Measurements from ENCODE around the gene TRIM46. TPM values are rescaled to one million over a fixed set of nuclear protein-coding genes. Genes with fewer than 3 reads are reported as not detected.

Gene TRIM46
- total RNA-seq, 1 donor, result 6.5 TPM

GRCh38 chr1:155179112-155180031, 5.7 kb downstream of the TRIM46 start:
- no peak for TF ChIP-seq CTCF (IDR thresholded peaks at IDR 0.05; ENCODE audit: insufficient read depth, low read depth, low read length)
- H3K4me3 ChIP-seq (ENCODE audit: low read depth, low read length), result no peak overlapping the region
- no peak for DNase-seq (ENCODE audit: low read depth)

GRCh38 chr1:155181371-155182051, 7.9 kb downstream of the TRIM46 start:
- H3K4me3 ChIP-seq (ENCODE audit: low read depth, low read length), result no peak overlapping the region
- TF ChIP-seq CTCF (IDR thresholded peaks at IDR 0.05; ENCODE audit: insufficient read depth, low read depth, low read length), result no peak
- DNase-seq (ENCODE audit: low read depth), result no peak

- no peak for TF ChIP-seq CTCF (IDR thresholded peaks at IDR 0.05; ENCODE audit: insufficient read depth, low read depth, low read length)
- no peak for DNase-seq (ENCODE audit: low read depth)
- no peak overlapping the region for H3K4me3 ChIP-seq (ENCODE audit: low read depth, low read length)
Observed at GRCh38 chr1:155182052-155182550, 8.5 kb downstream of the TRIM46 start.

- DNase-seq (ENCODE audit: low read depth), result no peak
- no peak overlapping the region for H3K4me3 ChIP-seq (ENCODE audit: low read depth, low read length)
- no peak for TF ChIP-seq CTCF (IDR thresholded peaks at IDR 0.05; ENCODE audit: insufficient read depth, low read depth, low read length)
Observed at GRCh38 chr1:155183775-155184221, 10.1 kb downstream of the TRIM46 start.

GRCh38 chr1:155184351-155184811, 10.7 kb downstream of the TRIM46 start:
- TF ChIP-seq CTCF (IDR thresholded peaks at IDR 0.05; ENCODE audit: insufficient read depth, low read depth, low read length), result no peak
- DNase-seq (ENCODE audit: low read depth), result no peak

GRCh38 chr1:155184835-155185782, 11.5 kb downstream of the TRIM46 start:
- DNase-seq (ENCODE audit: low read depth), result no peak
- H3K4me3 ChIP-seq (ENCODE audit: low read depth, low read length), result no peak overlapping the region
- TF ChIP-seq CTCF (IDR thresholded peaks at IDR 0.05; ENCODE audit: insufficient read depth, low read depth, low read length), result no peak

More at GRCh38 chr1:155184351-155184811, 10.7 kb downstream of the TRIM46 start:
- H3K4me3 ChIP-seq (ENCODE audit: low read depth, low read length), result no peak overlapping the region

All from fibroblast of villous mesenchyme (primary cell).